Progenitor cell of endocrine pancreas (in vitro differentiated cells): ENCODE data around the gene ITPK1. TPM values are rescaled to one million over a fixed set of nuclear protein-coding genes. Genes with fewer than 3 reads are reported as not detected.

ENCODE experiments used
- DNase-seq: peaks from one replicate; pipeline ENCODE4 v3.0.0; 2021; ENCODE audit warnings: low spot score; ENCODE audit not compliant: unreplicated experiment
- H3K27ac Mint-ChIP-seq: 2 replicates; pipeline ENCODE4 v1.8.0; 2021; ENCODE audit warnings: mild to moderate bottlenecking, moderate library complexity, mixed read lengths
- H3K27me3 Mint-ChIP-seq: 2 replicates; pipeline ENCODE4 v1.8.0; 2021; ENCODE audit warnings: mixed read lengths
- H3K36me3 Mint-ChIP-seq: 2 replicates; pipeline ENCODE4 v1.8.0; 2022; ENCODE audit warnings: mixed read lengths; ENCODE audit not compliant: insufficient read depth
- H3K4me1 Mint-ChIP-seq: 2 replicates; pipeline ENCODE4 v1.8.0; 2021; ENCODE audit warnings: low read depth, mixed read lengths
- H3K4me3 Mint-ChIP-seq: 2 replicates; pipeline ENCODE4 v1.8.0; 2021; ENCODE audit warnings: low read depth, mild to moderate bottlenecking, moderate library complexity, mixed read lengths
- H3K9me3 Mint-ChIP-seq: 2 replicates; pipeline ENCODE4 v1.8.0; 2021; ENCODE audit warnings: low read depth, mixed read lengths
- total RNA-seq: library from RNA; stranded (reverse); gene quantifications from 2 replicates; pipeline ENCODE4 v1.2.1, GENCODE V29; 2021
- TF ChIP-seq, protein P1 (sequence below): fragments of 200-600 bp; sonication (generic); IDR thresholded peaks from one replicate; pipeline ENCODE4 v1.5.0; 2021; ENCODE audit warnings: antibody characterized with exemption, mild to moderate bottlenecking; ENCODE audit not compliant: unreplicated experiment

Gene ITPK1
- total RNA-seq, 1 donor from 2014 or later: 72.0 TPM

DNA sequence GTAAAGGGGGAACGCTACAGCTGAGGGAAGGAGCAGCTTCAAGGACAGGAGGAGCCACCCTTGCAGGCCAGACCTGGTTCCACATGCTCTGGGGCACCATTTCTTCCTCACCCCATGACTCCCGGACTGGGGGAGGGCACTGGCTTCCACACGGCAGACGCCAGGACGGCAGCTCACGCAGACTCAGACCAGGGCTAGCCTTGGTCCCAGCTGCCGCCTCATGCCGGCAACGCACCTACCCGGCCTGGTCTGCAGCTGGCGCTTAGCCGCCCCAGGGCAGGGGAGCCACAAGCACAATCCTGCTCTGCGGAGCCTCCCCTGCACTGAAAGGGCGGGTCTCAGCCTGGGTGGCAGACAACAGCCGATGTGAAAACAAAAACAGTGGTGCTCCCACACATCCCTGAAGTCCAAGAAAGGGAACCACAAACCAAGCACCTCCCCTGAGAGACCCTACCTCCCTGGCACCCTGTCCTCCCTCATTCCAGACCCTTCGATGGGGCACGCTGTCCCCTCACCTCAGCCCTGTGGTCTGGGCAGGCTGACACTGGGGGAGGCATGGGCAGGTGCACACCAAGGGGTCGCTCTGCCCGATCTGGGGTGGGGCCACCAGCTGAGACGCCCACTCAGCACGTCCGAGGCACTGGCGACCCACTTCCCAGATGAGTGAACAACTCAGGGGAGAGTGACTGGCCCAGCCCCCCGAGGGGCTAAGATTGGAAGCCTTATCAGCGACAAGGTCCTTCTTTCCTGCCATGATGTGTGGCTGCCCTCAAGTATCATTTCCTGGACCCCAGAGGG, 127.8 kb downstream of the ITPK1 start:
- no peak for DNase-seq
- no peaks in the 10 kb centered on the region for H3K27me3 Mint-ChIP-seq
- no peak overlapping the region for H3K4me3 Mint-ChIP-seq
- peaks cover 1% of the 10 kb centered on the region for H3K4me1 Mint-ChIP-seq
- H3K36me3 Mint-ChIP-seq: peaks cover 4% of the 10 kb centered on the region
- H3K9me3 Mint-ChIP-seq: no peaks in the 10 kb centered on the region
- TF ChIP-seq, protein P1, sequence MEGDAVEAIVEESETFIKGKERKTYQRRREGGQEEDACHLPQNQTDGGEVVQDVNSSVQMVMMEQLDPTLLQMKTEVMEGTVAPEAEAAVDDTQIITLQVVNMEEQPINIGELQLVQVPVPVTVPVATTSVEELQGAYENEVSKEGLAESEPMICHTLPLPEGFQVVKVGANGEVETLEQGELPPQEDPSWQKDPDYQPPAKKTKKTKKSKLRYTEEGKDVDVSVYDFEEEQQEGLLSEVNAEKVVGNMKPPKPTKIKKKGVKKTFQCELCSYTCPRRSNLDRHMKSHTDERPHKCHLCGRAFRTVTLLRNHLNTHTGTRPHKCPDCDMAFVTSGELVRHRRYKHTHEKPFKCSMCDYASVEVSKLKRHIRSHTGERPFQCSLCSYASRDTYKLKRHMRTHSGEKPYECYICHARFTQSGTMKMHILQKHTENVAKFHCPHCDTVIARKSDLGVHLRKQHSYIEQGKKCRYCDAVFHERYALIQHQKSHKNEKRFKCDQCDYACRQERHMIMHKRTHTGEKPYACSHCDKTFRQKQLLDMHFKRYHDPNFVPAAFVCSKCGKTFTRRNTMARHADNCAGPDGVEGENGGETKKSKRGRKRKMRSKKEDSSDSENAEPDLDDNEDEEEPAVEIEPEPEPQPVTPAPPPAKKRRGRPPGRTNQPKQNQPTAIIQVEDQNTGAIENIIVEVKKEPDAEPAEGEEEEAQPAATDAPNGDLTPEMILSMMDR: no peak
- no peak overlapping the region for H3K27ac Mint-ChIP-seq

DNA sequence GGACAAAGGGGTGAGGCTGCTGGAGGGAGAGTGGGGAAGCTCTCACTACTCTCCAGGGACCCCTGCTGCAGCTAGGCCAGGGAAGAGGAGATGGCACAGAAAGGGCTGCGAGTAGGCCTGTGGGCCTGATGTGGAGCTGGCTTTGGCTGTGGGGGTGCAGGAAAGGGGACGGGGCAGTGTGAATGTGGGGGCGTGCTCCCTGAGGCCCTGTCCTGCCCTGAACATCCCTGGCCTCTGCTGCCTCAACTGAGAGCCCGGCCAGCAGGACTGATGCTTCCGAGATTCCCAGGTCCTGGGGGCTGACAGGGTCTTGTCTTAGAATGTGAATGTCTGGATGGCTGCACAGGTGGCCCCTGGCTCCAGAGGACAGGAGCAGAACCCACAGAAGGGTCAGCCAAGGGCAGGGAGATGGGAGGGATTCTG, 128.6 kb downstream of the ITPK1 start:
- Mint-ChIP-seq H3K27me3 (no peaks in the 10 kb centered on the region), H3K9me3 (no peaks in the 10 kb centered on the region), H3K27ac (no peak overlapping the region), H3K4me3 (no peak overlapping the region), H3K4me1 (peaks cover 1% of the 10 kb centered on the region), H3K36me3 (peaks cover 4% of the 10 kb centered on the region)
- DNase-seq: no peak
- TF ChIP-seq, protein P1: no peak

DNA sequence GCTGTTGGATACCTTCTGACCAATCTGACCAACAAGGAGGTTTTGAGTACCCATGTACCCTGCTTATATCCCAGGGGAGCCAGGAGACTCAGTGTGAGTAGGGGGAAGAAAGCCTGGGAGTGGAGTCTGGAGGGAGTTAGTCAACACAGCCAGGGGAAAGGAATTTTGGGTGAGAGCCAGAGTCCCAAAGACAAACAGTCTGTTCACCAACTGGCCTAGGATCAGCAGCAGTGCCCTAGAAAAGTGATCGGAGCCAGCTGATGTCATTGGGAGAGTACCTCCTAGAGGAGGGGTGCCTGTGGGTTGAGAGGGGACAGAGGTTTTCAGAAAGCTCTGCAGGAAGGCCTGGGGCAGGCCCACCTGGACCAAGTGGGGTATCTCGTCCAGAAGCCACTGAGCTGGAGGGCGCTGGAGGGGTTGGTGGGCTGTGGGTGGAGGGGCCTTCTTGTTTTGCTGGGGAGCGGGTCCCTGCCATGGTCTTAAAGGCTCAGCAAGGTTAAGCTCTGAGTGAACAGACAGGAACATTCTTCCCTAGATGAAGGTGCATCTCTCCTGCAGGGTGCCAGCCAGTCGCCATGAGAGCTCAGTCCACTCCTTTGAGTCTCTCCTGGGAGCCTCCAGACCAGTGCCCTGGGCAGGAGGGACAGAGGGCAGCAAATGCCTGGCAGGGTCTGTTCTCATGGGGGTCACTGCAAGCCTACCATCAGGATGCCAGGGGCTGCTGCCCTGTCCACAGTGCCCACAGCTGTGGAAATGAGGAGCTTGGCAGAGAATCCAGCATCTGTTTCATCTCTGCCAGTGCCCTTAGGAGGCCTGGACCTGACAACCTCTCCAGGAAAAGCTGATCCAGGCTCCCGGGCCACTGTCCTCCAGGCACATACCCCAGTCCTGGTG, 129.2 kb downstream of the ITPK1 start:
- TF ChIP-seq, protein P1: no peak
- H3K27ac Mint-ChIP-seq: no peak overlapping the region
- peaks cover 1% of the 10 kb centered on the region for H3K4me1 Mint-ChIP-seq
- peaks cover 2% of the 10 kb centered on the region for H3K9me3 Mint-ChIP-seq
- no peak overlapping the region for H3K4me3 Mint-ChIP-seq
- no peak for DNase-seq
- peaks cover 7% of the 10 kb centered on the region for H3K36me3 Mint-ChIP-seq
- H3K27me3 Mint-ChIP-seq: no peaks in the 10 kb centered on the region

DNA sequence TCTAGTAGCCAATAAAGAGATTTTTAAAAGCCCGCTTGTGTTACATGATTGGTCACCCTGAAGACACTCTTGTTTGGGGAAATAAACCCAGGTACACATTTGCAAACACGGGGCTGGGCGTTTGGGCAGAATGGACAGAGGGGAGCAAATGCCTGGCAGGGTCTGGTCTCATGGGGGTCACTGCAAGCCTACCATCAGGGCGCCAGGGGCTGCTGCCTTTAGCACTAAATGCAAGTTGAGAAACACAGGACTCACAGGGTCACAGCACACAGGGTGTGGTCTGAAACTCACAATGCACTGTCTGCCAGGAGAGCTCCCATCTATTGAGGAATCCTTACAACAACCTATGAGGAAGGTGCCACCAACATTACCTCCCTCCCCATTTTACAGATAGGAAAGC, 130.2 kb downstream of the ITPK1 start:
- no peak overlapping the region for H3K27ac Mint-ChIP-seq
- TF ChIP-seq, protein P1: no peak
- DNase-seq: no peak
- H3K36me3 Mint-ChIP-seq: peaks cover 16% of the 10 kb centered on the region
- no peaks in the 10 kb centered on the region for H3K27me3 Mint-ChIP-seq
- H3K4me1 Mint-ChIP-seq: peaks cover 1% of the 10 kb centered on the region
- H3K9me3 Mint-ChIP-seq: peaks cover 8% of the 10 kb centered on the region
- no peak overlapping the region for H3K4me3 Mint-ChIP-seq

DNA sequence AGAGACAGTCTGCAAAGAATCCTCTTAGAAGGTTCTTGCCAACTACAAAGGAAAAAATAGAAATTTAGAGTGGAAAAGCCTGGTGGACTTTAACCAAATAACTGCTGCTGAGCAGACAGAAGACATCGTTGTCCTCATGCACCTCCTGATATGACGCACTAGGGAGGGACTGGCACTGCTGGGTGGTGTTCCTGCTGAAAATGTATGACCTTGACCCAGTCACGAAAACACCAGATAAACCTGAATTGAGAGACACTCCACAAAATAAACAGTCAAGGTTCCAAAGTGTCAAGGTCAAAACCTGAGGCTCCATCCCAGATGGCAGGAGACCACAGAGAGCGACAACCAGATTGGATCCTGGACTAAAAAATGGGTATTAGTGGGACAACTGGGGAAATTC, 130.8 kb downstream of the ITPK1 start:
- Mint-ChIP-seq H3K9me3 (peaks cover 8% of the 10 kb centered on the region), H3K4me3 (no peak overlapping the region), H3K4me1 (peaks cover 1% of the 10 kb centered on the region), H3K36me3 (peaks cover 20% of the 10 kb centered on the region), H3K27me3 (no peaks in the 10 kb centered on the region), H3K27ac (no peak overlapping the region)
- TF ChIP-seq, protein P1: no peak
- DNase-seq: no peak
